ENCODE data around the gene GTF2A2.

The GTF2A2 gene

GRCh38 chr15:59596640-59597039 is 60.7 kb downstream of the GTF2A2 start:
- DNase-seq = no peak

- no peak for DNase-seq
Measured at GRCh38 chr15:59595434-59595915, 61.8 kb downstream of the GTF2A2 start.

- no peak for DNase-seq
Measured at GRCh38 chr15:59594991-59595390, 62.3 kb downstream of the GTF2A2 start.

- no peak for DNase-seq
Measured at GRCh38 chr15:59594493-59594942, 62.8 kb downstream of the GTF2A2 start.

GRCh38 chr15:59591356-59591755 is 66.0 kb downstream of the GTF2A2 start:
- DNase-seq = no peak

GRCh38 chr15:59590027-59590426 is 67.3 kb downstream of the GTF2A2 start:
- DNase-seq = no peak

All from central memory CD4-positive, alpha-beta T cell (primary cell).